Psoas muscle (tissue), 8 donors: ENCODE measurements around the gene MBL2. TPM values are rescaled to one million over a fixed set of nuclear protein-coding genes. Genes with fewer than 3 reads are reported as not detected.

Source experiments
- ATAC-seq, 4 donors: fragments of 200-7000 bp; cut with Tn5 transposase; one replicate each; pipeline ENCODE4 v1.9.1; 2020; ENCODE audit warnings: moderate library complexity in 3 of 4, mild to moderate bottlenecking in 2 of 4
- DNase-seq, 2 donors: peaks; one replicate each; pipeline ENCODE4 v3.0.0-alpha.2; 2020
- H3K27ac ChIP-seq: fragments of 200-600 bp; one replicate; pipeline ENCODE4 v1.8.0; 2022
- H3K27me3 ChIP-seq, 3 donors: fragments of 200-600 bp in 1 of 3; one replicate each; pipeline versions ENCODE4 v1.6.1 to v1.8.0; 2013 to 2022; ENCODE audit warnings: low read length in 2 of 3, mild to moderate bottlenecking in 2 of 3, moderate library complexity in 1 of 3; ENCODE audit not compliant: insufficient read depth in 3 of 3
- H3K36me3 ChIP-seq, 2 donors: fragments of 200-600 bp in 1 of 2; one replicate each; pipeline versions ENCODE4 v1.6.1 to v1.8.0; 2013 to 2022; ENCODE audit warnings: low read depth in 1 of 2, mild to moderate bottlenecking in 1 of 2, moderate library complexity in 1 of 2; ENCODE audit not compliant: insufficient read depth in 1 of 2
- H3K4me1 ChIP-seq: fragments of 200-600 bp; one replicate; pipeline ENCODE4 v1.8.0; 2022
- H3K4me3 ChIP-seq: fragments of 200-600 bp; one replicate; pipeline ENCODE4 v1.8.0; 2022; ENCODE audit warnings: mild to moderate bottlenecking
- H3K9me3 ChIP-seq: fragments of 200-600 bp; one replicate; pipeline ENCODE4 v1.8.0; 2022
- WGBS, 3 donors: extraction: QIAGEN DNeasy Blood & Tissue Kit; methylation state at CpG; one replicate each; pipeline versions ENCODE4 v1.1.6 to v1.1.7; 2013; 5-methylcytosine and 5-hydroxymethylcytosine counted together
- intact Hi-C, 2 donors: fragments of 100-400 bp; cut with DNase I; formaldehyde crosslinking; loops; one replicate each; pipeline versions ENCODE4 v1.11.0 to v1.14.2; 2022
- polyA plus RNA-seq, 3 donors: library from polyadenylated mRNA; stranded (reverse); fragments of 200-250 nt; gene quantifications; one replicate each; pipeline ENCODE4 v1.2.3, GENCODE V29; 2013
- total RNA-seq, 4 donors: library from RNA; stranded (reverse); fragmentation: NEBNext Ultra II Directional in 2 of 4; extraction: Animal tissue kit (Norgen Biotek cat#: 25700) in 2 of 4; gene quantifications; one replicate each; pipeline versions ENCODE4 v1.2.1 to v1.2.4, GENCODE V29; 2021 to 2023
- TF ChIP-seq, protein P1 (sequence below): fragments of 200-600 bp; IDR thresholded peaks from one replicate; pipeline ENCODE4 v1.8.0; 2022; ENCODE audit warnings: antibody characterized with exemption
- donor health status: healthy with polysubstance abuse.
- donor health status: DM: no; HTN: no; CAD: no; lungs with moderate emphysema.
- donor health status: Bipolar disorder and iron deficiency.
- donor health status: healthy.
- donor health status: DM: yes; HTN: yes; CAD: no.
- donor health status: DM: no; HTN: no; CAD: no.
- donor health status: DM: no; HTN: no; CAD: no.
- donor health status: DM: yes; HTN: yes; CAD: no.

Gene MBL2
- total and polyA plus RNA-seq, 7 donors, result not detected

GRCh38 chr10:52758406-52758805 is 14.2 kb downstream of the MBL2 start:
- no peaks in the 10 kb centered on the region for H3K36me3 ChIP-seq
- TF ChIP-seq, protein P1, sequence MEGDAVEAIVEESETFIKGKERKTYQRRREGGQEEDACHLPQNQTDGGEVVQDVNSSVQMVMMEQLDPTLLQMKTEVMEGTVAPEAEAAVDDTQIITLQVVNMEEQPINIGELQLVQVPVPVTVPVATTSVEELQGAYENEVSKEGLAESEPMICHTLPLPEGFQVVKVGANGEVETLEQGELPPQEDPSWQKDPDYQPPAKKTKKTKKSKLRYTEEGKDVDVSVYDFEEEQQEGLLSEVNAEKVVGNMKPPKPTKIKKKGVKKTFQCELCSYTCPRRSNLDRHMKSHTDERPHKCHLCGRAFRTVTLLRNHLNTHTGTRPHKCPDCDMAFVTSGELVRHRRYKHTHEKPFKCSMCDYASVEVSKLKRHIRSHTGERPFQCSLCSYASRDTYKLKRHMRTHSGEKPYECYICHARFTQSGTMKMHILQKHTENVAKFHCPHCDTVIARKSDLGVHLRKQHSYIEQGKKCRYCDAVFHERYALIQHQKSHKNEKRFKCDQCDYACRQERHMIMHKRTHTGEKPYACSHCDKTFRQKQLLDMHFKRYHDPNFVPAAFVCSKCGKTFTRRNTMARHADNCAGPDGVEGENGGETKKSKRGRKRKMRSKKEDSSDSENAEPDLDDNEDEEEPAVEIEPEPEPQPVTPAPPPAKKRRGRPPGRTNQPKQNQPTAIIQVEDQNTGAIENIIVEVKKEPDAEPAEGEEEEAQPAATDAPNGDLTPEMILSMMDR, result no peak
- DNase-seq (no peak), ATAC-seq (no peak)
- no peak overlapping the region for H3K27ac ChIP-seq
- no peaks in the 10 kb centered on the region for H3K27me3 ChIP-seq
- intact Hi-C loops, result no loop called here
- H3K4me1 ChIP-seq, result no peaks in the 10 kb centered on the region
- H3K9me3 ChIP-seq, result no peaks in the 10 kb centered on the region
- 84 to 91% (median 87%) methylated on average over 2 of the region's 2 CpGs for WGBS, 3 donors
- no peak overlapping the region for H3K4me3 ChIP-seq

DNA sequence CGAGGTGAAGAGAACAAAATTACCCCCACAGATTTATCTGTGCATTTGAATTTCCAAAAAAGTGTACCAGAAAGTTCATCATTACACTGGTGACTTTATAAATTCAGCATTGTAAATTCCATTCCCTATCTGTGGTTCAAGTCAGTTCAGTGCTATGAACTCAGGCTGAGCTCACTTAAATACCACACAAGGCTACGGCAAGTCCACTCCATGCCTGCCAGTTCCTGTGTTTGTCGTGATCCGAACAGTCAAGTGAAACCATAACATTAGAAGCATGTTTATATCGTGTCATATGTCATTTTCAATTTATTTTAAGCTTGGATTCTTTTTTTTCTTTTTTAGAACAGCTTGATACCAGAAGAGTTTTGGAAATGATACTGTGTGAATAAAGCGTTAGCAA is 14.8 kb downstream of the MBL2 start:
- Histone ChIP-seq H3K4me1 (no peaks in the 10 kb centered on the region), H3K27me3 (no peaks in the 10 kb centered on the region), H3K9me3 (no peaks in the 10 kb centered on the region), H3K36me3 (no peaks in the 10 kb centered on the region), H3K27ac (no peak overlapping the region), H3K4me3 (no peak overlapping the region)
- intact Hi-C loops, result no loop called here
- ATAC-seq (no peak), DNase-seq (no peak)
- WGBS, 3 donors, result 38 to 54% (median 44%) methylated on average over 6 of the region's 6 CpGs
- TF ChIP-seq, protein P1, result no peak

GRCh38 chr10:52756966-52757365 is 15.6 kb downstream of the MBL2 start:
- intact Hi-C loops, result no loop called here
- no peak for ATAC-seq
- no peaks in the 10 kb centered on the region for H3K9me3 ChIP-seq
- no peak overlapping the region for H3K4me3 ChIP-seq
- H3K4me1 ChIP-seq, result no peaks in the 10 kb centered on the region
- no peaks in the 10 kb centered on the region for H3K27me3 ChIP-seq
- no peak for DNase-seq
- H3K36me3 ChIP-seq, result no peaks in the 10 kb centered on the region
- no peak overlapping the region for H3K27ac ChIP-seq
- TF ChIP-seq, protein P1, result no peak
- 71 to 82% (median 81%) methylated on average over 4 of the region's 4 CpGs for WGBS, 3 donors

GRCh38 chr10:52756295-52756694 is 16.3 kb downstream of the MBL2 start:
- no peak for ATAC-seq
- TF ChIP-seq, protein P1, result no peak

GRCh38 chr10:52755297-52756062 is 17.1 kb downstream of the MBL2 start:
- DNase-seq (no peak), ATAC-seq (no peak)
- intact Hi-C loops, result no loop called here
- WGBS, 3 donors, result 83 to 89% (median 86%) methylated on average over 5 of the region's 5 CpGs
- no peaks in the 10 kb centered on the region for H3K4me1 ChIP-seq
- no peak overlapping the region for H3K4me3 ChIP-seq
- no peaks in the 10 kb centered on the region for H3K9me3 ChIP-seq
- H3K27ac ChIP-seq, result no peak overlapping the region
- TF ChIP-seq, protein P1, result no peak
- no peaks in the 10 kb centered on the region for H3K36me3 ChIP-seq
- no peaks in the 10 kb centered on the region for H3K27me3 ChIP-seq

More at GRCh38 chr10:52756295-52756694, 16.3 kb downstream of the MBL2 start:
- no peak overlapping the region for H3K27ac ChIP-seq
- H3K4me3 ChIP-seq, result no peak overlapping the region
- H3K4me1 ChIP-seq, result no peaks in the 10 kb centered on the region
- DNase-seq, result no peak
- WGBS, 3 donors, result 92 to 95% (median 95%) methylated on average over 4 of the region's 4 CpGs
- H3K36me3 ChIP-seq, result no peaks in the 10 kb centered on the region
- no peaks in the 10 kb centered on the region for H3K9me3 ChIP-seq
- H3K27me3 ChIP-seq, result no peaks in the 10 kb centered on the region
- intact Hi-C loops, result no loop called here
